HG03196 (cell line): ENCODE data around the gene TCEAL7.
A peak's percentile ranks its signal among the peaks of the same experiment; 100 is the strongest.
"Not testable (repeated sequence)": the region's sequence is repeated elsewhere in the genome, so short reads cannot be mapped to it uniquely, and the experiment has no call there.

Experiments
- ATAC-seq: cut with Tn5 transposase; IDR thresholded peaks from one replicate; pipeline ENCODE4 v1.9.1; 2021; ENCODE audit not compliant: unreplicated experiment

The TCEAL7 gene, protein sequence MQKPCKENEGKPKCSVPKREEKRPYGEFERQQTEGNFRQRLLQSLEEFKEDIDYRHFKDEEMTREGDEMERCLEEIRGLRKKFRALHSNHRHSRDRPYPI

DNA sequence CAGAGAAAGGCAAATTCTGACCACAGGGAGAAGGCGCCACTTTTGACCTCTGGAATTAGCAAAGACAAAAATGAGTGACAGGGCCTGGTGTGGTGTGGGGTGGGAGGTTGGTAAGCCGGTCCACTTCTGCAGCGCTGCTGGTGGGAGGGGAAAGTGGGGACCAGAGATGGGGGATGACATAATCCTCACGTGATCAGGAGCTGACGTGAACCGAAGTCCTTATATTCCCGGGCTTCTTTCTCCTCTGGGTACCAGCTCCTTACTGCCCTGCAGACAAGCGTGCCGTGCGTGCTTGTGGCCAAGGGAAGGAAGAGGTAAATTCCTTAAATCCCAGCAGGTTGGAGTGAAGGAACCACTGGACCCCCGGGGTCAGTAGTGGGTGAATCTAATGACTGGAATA, at the start of gene TCEAL7:
TSS of gene TCEAL7 (plus strand) at position 249 of the 400 bp plus-strand sequence. CDS start 1,165 bp downstream, outside the sequence.
- ATAC-seq: no peak

DNA sequence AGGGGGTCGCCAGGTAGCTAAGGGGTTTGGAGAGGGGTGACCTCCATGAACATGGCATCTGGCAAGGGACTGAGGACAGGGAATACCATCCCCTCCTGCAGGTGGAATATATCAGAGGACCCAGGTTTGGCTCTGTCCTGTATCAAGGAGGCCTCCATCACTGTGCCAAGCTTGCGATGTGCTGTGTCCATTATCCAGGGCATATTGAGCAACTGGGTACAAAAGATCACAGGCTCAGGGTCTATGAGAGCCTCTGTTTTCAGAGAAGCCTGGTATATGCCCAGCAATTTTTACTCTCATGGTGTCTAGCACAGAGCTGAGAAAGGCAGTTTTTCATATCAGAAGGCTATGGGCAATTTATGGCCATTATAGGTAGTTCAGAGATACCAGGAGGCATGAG, 36.9 kb upstream of the TCEAL7 start:
- ATAC-seq: no peak

DNA sequence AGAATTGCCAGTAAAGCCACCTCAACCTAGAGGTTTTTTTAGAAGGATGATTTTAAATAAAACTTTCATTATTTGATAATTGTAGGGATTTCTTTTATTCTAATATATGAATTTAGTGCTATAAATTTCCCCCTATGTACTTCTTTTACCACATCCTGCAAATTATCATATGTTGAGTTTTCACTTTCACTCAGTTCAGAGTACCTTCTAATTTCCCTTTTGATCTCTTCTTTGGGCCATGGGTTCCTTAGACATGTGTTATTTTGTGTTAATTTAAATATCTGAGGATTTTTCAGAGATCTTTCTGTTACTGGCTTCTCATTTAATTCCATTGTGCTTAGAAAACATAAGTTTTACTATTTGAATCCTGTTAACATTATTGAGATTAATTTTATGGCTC, 25.3 kb upstream of the TCEAL7 start:
- no peak for ATAC-seq

DNA sequence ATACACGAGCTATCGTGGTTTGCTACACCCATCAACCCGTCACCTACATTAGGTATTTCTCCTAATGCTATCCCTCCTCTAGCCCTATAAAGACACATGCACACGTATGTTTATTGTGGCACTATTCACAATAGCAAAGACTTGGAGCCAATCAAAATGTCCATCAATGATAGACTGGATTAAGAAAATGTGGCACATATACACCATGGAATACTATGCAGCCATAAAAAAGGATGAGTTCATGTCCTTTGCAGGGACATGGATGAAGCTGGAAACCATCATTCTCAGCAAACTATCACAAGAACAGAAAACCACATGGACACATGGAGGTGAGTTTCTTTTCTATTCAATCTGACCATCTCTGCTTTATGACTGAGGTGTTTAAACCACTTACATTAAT, 24.4 kb upstream of the TCEAL7 start:
- not testable (repeated sequence) for ATAC-seq

DNA sequence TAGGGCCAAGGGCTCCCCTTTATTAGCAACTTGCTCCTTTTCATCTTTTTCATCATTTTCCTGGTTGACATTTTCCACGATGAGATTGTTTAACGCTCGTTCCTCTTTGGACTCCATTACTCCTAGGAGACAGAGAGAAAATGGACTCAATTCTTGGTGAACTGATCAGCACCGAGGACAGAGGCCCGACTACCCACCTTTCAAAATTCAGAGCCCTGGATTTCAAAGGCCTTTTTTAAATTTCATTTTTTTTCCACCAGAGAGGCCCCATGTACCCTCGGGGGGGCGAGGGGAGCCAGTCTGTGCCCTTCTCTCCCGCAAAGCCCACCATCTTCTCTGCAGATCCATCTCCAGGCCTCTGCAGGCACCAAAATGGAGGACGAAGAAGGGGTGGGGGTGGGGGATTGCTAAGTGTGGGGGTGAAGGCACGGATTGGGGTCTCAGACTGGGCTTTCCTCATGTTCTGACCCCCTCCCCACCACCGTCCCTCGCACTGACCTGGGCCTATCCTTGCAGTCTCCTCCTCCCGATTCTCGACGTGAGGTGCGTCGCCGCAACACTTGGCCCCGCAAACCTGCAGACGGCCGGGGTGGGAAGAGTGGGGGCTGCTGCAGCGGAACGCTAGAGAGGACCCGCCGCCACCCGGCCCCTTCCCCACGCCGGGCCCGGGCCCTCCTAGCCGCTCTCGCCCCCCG, 20.0 kb upstream of the TCEAL7 start:
- no peak for ATAC-seq

DNA sequence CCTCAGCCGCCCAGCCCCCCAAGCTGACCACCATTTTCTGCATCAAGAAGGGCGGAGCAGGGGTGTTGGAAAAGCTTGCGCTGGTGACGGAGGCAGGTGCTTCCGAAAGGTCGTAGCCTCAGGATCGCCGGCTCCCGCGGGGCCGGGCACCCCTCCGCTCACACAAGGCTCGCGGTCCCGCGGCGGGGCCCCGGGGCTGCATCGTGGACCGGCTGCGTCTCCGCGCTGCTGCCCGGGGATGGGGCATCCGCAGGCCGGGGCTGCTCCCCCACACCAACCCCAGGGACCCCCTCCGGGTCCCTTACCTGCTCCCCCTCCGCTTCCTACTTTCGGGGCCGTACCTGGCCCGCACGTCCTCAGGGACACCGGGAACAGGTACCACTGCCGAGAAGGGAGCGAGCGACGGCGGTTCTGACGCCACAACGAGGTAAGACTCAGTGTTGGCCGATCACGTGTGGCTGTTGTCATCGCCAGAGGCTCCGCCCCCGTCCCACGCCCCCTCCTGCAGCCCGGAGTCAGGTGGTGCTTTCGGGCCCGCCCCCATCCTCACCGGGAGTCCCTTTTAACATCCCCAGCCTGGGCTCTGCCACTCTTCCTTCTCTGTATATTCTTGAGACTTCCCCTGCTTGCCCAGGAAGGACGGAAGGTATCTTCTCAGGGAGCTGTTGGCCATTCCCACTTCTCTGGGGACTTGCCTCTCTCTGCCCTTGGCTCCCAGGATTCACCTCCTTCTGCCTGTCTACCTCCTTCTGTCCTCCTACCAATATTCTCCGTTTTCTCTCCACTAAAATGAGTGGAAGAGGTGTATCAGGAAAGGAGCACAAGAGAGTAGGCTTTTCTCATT, 19.3 kb upstream of the TCEAL7 start, which contains the start of gene BEX2:
TSS of gene BEX2 (minus strand) at position 436 of the 844 bp plus-strand sequence. CDS start 1,014 bp downstream, outside the sequence.
- peak; percentile 89 for ATAC-seq

DNA sequence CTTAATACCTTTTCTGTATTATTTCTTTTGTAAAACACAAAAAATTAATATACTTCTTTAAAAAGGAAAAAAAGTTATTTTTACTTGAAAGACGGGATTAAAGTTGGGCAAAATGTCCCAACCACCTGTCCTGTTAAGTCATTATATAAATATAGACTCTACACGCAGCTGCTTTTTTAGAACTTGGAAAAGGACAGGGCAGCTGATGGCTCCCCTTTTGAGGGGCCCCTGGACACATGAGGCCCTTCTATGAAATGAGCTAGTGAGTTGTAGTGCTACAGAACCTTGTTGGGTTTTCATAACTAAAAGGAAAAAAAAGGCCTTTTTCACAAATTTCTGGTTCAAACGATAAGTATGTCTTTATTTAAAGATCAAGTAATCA, 18.6 kb upstream of the TCEAL7 start:
- ATAC-seq: no peak

DNA sequence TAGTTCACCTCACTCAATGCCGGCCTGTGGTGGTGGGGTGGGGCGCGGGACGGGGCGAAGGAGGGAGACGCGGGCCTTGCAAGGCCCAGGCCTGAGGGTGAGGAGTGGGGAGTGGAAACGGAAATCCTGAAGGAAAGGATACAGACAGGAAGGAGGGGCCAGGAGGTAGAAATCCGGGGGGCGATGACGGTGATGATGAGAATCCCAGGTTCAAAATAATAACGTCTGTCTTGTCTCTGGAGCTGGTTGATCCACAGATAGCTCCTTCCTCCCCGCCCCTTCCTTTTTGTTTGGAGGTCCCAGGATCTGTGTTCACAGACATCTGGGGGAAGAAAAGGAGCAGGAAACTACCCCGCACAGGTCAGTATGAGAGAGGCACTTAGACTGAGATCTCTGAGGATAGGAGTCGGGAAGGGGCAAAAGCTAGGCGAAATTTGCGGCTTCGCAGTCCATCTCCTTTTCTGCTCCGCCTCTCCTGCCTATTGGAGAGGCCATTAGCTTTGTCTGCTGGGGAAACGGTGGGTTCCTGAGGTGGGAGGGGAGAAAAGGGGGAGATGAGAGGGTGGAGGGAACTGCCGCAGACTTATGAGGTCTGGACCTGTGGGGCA, 746 bp downstream of the TCEAL7 start:
- ATAC-seq: no peak

DNA sequence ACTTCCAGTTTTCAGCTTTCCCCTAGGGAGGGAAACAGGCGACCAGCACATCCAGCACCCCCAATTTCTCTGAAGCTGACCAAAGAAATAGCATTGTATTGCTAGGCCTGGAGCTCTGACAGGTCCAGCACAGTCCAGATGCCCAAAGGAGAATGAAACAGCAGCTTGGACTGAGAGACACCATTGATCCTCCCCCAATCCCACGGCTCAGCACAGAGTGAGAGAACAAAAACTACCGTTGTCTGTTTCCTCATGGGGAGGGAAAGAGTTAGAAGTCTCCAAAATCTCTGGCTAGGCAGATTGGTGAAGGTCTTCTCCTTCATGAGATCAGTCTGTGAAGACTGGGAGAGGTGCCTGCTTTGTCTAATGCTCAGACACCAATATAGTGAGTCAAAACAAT, 8.6 kb downstream of the TCEAL7 start:
- no peak for ATAC-seq

DNA sequence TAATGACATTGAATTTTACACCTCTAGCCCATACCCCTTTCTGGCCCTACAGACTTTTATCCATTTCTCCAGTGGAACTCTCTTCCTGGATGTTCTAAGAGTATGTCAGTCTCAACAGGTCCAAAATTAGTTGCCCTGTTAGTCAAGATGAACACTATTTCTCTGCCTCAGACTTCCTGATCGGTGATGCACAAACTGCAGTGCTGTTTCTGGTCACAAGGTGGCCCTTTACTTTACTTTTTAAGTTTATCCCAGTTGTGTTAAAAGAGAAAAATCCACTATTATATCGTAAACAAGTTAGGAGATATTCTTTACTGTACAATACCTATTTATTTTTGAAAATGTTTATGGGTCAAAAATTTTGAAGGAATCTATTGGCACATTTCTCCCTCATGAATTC, 13.1 kb downstream of the TCEAL7 start:
- no peak for ATAC-seq

DNA sequence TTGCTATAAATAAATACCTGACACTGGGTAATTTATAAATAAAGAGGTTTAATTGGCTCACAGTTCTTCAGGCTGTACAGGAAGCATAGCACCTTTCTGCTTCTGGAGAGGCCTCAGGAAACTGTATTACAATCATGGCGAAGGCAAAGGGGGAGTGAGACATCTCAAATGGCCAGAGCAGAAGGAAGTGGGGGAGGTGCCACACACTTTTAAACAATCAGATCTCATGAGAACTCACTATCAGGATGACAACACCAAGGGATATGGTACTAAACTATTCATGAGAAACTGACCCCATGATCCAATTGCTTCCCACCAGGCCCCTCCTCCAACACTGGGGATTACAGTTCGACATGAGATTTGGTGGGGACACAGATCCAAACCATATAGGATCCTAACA, 14.6 kb downstream of the TCEAL7 start:
- no peak for ATAC-seq

DNA sequence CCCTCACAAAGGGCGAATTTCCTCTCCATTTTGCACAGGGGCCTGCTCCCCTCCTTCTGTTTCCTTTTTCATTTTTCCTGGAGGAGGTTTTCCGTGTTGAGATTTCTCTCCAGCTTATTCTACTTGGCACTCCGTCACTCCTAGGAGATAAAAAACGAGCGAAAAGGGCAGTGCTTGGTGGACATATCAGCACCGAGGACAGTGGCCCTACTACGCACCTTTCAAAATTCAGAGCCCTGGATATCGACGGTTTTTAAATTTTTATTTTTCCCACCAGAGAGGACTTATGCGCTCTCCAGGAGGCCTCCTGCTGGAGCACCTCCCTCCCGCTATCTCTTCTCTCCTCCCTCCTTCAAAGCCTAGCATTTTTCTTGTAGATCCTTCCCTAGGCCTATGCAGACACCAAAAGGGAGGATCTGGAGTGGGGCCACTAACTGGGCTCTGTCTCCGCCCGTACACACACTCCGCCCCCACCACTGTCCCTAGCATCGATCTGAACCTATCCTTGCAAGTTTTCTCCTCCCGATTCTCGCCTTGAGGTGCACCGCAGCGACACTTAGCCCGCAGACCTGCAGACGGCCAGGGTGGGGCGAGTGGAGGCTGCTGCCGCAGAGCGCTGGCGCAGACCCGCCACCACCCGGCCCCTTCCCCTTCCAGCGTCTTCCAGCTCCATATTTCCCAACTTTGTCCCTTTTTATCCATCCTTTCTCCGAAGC, 17.8 kb downstream of the TCEAL7 start:
- no peak for ATAC-seq

DNA sequence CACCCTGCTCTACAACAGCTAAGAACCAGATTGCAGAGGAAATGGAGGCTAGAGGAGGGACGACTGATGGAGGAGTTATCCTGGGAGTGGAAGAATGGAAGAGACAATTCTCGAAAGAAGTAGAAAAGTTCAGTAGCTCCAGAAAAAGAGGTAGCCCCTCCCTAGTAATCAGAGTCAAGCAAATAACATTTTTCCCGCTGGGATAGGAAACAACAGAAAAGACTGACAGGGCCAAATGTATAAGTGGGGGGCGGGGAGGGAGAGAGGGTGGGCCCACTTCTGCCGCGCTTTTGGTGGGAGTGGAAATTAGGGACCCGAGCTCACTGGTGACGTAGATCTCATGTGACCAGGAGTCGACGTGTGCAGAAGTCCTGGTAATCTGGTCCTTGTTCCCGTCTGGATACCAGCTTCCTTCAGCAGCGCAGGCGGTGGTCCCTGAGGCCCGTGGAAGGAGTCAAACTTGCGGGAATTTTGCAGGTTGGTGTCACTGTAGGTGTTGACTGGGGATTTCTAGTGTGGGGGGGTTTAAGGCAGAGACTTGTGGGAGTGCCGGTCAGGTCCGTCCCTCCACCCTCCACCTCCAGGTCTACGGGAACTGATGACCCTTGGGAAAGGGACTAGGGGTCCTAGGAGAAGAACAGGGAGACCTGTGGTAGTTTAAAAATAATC, 26.2 kb downstream of the TCEAL7 start, which contains the start of gene TCEAL9:
TSS of gene TCEAL9 (plus strand) at position 377 of the 669 bp plus-strand sequence. CDS start 1,179 bp downstream, outside the sequence.
- no peak for ATAC-seq

DNA sequence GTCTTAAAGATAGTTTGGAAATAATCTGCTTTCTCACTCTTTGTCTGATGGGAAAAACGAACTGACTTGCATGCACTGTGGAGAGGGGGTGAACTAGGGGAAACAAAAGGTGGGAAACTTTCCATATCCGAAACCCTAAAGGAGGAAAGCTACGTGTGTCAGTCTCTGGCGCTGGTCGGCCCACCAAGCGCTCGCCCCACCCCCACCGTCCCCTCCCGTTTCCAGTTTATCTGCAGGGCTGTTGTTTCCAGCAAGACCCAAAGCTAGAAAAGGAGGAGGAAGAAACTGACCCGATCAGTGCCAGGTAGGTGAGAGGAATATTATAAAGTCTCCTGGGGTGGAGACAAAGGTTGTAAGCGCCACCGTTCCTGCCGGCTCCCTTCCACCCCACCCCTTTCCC, 26.8 kb downstream of the TCEAL7 start:
- ATAC-seq: no peak

DNA sequence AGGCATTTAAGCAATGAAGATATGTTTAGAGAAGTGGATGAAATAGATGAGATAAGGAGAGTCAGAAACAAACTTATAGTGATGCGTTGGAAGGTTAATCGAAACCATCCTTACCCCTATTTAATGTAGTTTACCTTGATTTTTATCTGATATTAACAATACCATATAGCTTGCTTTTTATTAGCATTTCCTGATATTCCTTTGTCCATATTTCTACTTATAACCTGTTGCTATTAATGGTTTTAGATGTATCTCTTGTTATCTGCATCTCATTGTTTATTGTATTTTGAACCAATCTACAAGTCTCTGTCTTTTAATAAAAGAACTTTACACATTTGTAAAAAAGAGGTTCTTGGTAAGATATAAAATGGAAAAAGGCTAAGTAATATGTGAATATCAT, 27.8 kb downstream of the TCEAL7 start:
- no peak for ATAC-seq

DNA sequence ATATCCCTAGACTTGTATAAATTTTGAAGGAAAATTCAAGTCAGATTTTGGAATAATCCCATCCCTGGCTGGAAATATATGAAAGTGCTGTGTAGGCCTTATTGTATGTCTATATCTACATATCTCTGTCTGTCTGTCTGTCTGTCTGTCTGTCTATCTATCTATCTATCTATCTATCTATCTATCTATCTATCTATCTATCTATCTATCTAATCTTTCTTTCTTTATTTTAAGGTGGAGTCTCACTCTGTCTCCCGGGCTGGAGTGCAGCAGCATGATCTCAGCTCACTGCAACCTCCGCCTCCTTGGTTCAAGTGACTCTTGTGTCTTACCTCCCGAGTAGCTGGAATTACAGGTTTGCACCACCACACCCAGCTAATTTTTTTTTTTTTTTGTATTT, 29.6 kb downstream of the TCEAL7 start:
- ATAC-seq: not testable (repeated sequence)

DNA sequence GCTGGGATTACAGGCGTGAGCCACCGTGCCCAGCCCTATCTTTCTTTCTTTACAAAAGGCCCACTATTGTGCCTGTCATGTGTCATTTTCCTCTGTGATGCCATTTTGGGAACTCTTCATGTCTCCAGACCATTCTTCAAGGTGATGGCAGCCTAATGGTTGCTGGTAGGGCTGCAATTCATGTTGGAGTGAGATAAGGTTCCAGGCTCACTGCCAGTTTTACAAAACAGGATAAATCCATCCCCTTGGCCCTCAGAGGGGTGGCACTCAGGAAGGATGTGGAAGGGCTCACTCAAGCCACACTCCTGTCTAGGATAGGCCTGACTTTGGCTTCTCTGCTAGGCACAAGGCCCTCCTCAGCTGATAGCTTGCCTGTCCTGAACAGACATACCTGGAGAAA, 30.1 kb downstream of the TCEAL7 start:
- ATAC-seq: no peak

DNA sequence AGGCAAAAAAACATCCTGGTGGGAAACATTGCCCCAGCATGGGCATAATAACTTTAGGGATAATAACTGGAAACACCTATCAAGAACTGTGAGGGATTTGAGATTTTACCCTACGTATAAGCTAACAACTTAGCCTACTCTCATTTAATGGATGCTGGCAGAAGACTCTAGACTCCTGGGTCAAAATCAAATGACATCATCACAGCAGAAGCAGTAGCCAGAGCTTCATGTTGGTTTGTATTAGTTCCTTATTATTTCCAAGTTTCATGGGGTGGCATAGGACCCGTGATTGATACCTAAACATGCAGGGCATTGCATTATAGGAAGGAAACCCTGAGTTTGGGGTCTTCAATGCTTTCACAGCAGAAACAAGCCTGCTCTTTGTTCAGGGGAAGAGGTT, 30.9 kb downstream of the TCEAL7 start:
- no peak for ATAC-seq

DNA sequence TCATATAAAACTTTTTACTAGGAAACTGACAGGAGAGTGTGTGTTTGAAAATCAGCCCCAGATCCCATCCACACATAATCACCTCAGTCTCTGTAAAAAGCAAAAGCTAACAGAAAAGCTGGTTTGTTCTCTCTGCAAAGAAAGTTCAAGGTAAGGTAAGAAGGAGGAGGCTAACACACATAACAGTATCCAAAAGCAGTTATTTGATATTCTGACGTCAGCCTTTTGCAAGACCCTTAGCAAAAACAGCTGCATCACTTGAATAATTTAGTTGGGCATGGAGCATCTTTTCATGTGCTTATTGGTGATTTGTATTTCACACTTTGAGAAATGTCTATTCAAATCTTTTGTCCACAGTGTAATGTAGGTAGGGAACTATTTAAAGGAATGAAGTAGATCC, 31.8 kb downstream of the TCEAL7 start:
- no peak for ATAC-seq

DNA sequence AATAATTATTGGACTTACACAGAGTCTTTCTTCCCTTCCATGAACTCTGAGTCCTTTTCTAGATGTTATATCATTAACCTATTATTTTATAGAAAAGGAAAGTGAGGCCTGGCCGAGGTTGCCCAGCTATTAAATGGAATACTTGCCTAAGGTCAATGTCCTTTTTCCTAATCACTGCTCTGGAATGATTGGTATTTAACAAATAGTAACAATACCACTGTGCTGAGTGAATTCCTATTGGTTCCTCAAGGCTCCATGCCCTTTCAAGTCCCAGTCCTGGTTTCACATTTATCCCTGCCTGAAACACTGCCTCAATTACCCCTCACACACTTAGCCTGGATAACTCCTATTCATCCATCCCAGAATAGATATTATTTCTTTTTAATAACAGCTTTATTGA, 32.4 kb downstream of the TCEAL7 start:
- ATAC-seq: no peak
